IPS-20b (cell line): Measurements from ENCODE around the gene LCORL.

ENCODE experiments used
- H3K27ac ChIP-seq: one replicate; pipeline ENCODE4 v1.5.1; 2013; ENCODE audit warnings: low read length
- H3K27me3 ChIP-seq: 2 replicates; pipeline ENCODE4 v1.6.1; 2013; ENCODE audit warnings: mild to moderate bottlenecking, low read length, inconsistent platforms; ENCODE audit not compliant: insufficient read depth
- H3K36me3 ChIP-seq: 2 replicates; pipeline ENCODE4 v1.6.1; 2013; ENCODE audit warnings: low read depth, mild to moderate bottlenecking, inconsistent platforms, low read length, moderate library complexity; ENCODE audit not compliant: insufficient read depth
- H3K4me1 ChIP-seq: 2 replicates; pipeline ENCODE4 v1.6.1; 2013; ENCODE audit warnings: mild to moderate bottlenecking, control low read depth, inconsistent platforms, low read length, moderate library complexity; ENCODE audit not compliant: insufficient read depth
- H3K4me3 ChIP-seq: 2 replicates; pipeline ENCODE4 v1.5.1; 2013; ENCODE audit warnings: mild to moderate bottlenecking, low read length, inconsistent platforms
- H3K9ac ChIP-seq: 2 replicates; pipeline ENCODE4 v1.6.1; 2013; ENCODE audit warnings: low read depth, mild to moderate bottlenecking, inconsistent platforms, low read length, moderate library complexity
- H3K9me3 ChIP-seq: 2 replicates; pipeline ENCODE4 v1.6.1; 2013; ENCODE audit warnings: mild to moderate bottlenecking, low read depth, low read length, inconsistent platforms; ENCODE audit not compliant: insufficient read depth

LCORL gene

DNA sequence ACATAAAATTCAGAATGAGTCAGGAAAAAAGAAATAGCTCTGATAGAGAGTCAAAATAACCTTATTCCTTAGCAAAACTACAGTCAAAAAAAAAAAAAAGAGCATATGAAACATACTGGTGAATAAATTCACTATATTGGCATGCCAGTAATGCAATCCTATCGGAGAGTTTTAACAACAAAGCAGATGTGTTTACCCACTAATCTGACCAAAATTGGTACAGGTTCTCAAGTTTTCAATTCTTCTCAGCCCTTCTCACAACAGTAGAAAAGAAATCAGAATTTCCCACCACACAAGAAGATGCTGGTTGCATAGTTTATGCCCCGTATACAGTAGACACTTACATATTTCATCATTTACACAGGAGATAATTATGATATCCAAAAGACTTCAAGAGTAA is 59.4 kb downstream of the LCORL start:
- H3K4me1 ChIP-seq, result peaks cover 6% of the 10 kb centered on the region; the same call in 1 of the 2 replicates

GRCh38 chr4:17961249-17961648 is 60.3 kb downstream of the LCORL start:
- H3K27ac ChIP-seq, result no peak overlapping the region
- H3K9me3 ChIP-seq, result no peaks in the 10 kb centered on the region
- no peak overlapping the region for H3K9ac ChIP-seq
- H3K4me3 ChIP-seq, result no peak overlapping the region
- H3K27me3 ChIP-seq, result no peaks in the 10 kb centered on the region
- peaks cover 18% of the 10 kb centered on the region; the same call in 1 of the 2 replicates for H3K36me3 ChIP-seq
- peaks cover 6% of the 10 kb centered on the region; the same call in 1 of the 2 replicates for H3K4me1 ChIP-seq

More for the DNA sequence above, 59.4 kb downstream of the LCORL start:
- no peaks in the 10 kb centered on the region for H3K9me3 ChIP-seq
- H3K36me3 ChIP-seq, result peaks cover 12% of the 10 kb centered on the region; the same call in 1 of the 2 replicates
- H3K9ac ChIP-seq, result no peak overlapping the region
- H3K4me3 ChIP-seq, result no peak overlapping the region
- H3K27ac ChIP-seq, result no peak overlapping the region
- H3K27me3 ChIP-seq, result no peaks in the 10 kb centered on the region

- no peak overlapping the region for H3K9ac ChIP-seq
- H3K27me3 ChIP-seq, result no peaks in the 10 kb centered on the region
- peaks cover 6% of the 10 kb centered on the region; the same call in 1 of the 2 replicates for H3K4me1 ChIP-seq
- H3K4me3 ChIP-seq, result no peak overlapping the region
- no peaks in the 10 kb centered on the region for H3K9me3 ChIP-seq
- no peak overlapping the region for H3K27ac ChIP-seq
- peaks cover 24% of the 10 kb centered on the region; the same call in 1 of the 2 replicates for H3K36me3 ChIP-seq
These were observed 63.4 kb downstream of the LCORL start for GRCh38 chr4:17958181-17958580.

GRCh38 chr4:17957688-17958087 is 63.9 kb downstream of the LCORL start:
- Histone ChIP-seq H3K36me3 (peaks cover 27% of the 10 kb centered on the region; the same call in 1 of the 2 replicates), H3K27ac (no peak overlapping the region), H3K4me3 (no peak overlapping the region), H3K9me3 (no peaks in the 10 kb centered on the region), H3K9ac (no peak overlapping the region), H3K27me3 (no peaks in the 10 kb centered on the region), H3K4me1 (peaks cover 6% of the 10 kb centered on the region; the same call in 1 of the 2 replicates)

- H3K36me3 ChIP-seq, result peaks cover 24% of the 10 kb centered on the region; the same call in 1 of the 2 replicates
- H3K9ac ChIP-seq, result no peak overlapping the region
- no peaks in the 10 kb centered on the region for H3K4me1 ChIP-seq
- H3K27me3 ChIP-seq, result no peaks in the 10 kb centered on the region
- H3K9me3 ChIP-seq, result no peaks in the 10 kb centered on the region
- H3K27ac ChIP-seq, result no peak overlapping the region
- H3K4me3 ChIP-seq, result no peak overlapping the region
These were observed 65.3 kb downstream of the LCORL start for GRCh38 chr4:17956245-17956644.

DNA sequence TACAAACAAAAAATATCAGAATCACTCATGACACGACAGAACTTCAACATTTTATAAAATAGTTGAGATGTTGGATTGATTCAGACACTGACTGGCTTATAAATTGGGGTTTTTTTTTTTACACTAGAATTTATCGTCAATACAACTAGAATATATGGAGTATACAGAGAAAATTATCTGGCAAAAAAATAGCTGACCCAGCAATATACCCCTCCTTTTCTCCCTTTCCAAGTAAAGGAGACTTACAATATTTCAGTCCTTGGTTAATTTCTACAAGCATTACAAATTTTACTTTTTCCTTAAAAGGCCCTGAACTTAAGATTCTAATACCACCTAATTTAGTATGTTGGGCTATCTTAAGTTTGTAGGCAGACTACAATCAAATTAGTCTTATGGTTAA is 76.3 kb downstream of the LCORL start:
- Histone ChIP-seq H3K9me3 (no peaks in the 10 kb centered on the region), H3K4me1 (no peaks in the 10 kb centered on the region), H3K27me3 (no peaks in the 10 kb centered on the region), H3K9ac (no peak overlapping the region), H3K4me3 (no peak overlapping the region), H3K36me3 (no peaks in the 10 kb centered on the region), H3K27ac (no peak overlapping the region)

DNA sequence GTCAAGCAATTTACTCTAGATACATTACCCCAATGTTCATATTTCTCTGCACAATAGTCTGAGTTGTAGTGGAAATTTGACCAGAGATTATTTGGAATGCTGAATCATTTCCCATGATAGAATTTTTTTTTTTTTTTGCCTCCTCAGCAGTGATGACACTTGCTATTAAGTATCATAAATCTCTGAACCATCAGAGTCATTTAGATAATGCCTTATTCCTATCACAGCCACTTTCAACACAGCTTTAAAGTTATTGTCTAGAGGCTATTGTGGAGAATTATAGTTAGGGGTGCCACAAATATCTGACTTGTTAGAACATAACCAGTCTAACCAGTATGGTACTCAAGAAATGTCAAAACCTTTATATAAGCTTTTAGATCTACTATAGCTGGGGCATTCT is 79.8 kb downstream of the LCORL start:
- Histone ChIP-seq H3K9ac (no peak overlapping the region), H3K4me1 (no peaks in the 10 kb centered on the region), H3K27ac (no peak overlapping the region), H3K27me3 (no peaks in the 10 kb centered on the region), H3K4me3 (no peak overlapping the region), H3K36me3 (no peaks in the 10 kb centered on the region), H3K9me3 (no peaks in the 10 kb centered on the region)

DNA sequence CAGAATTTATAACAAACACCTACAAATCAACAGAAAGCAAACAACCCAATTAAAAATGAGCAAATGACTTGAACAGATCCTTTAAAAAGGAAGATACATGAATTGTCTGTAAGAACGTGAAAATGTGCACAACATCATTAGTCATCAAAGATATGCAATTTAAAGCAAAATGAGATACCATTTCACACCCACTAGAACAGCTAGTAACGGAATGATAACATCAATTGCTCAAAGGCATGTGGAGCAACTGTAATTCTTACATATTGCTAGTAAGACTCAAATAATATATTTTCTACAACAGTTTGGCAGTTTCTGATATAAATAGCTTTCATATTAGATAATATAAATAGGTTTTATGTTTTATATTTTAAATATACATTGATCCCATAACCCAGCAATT is 82.5 kb downstream of the LCORL start:
- no peaks in the 10 kb centered on the region for H3K4me1 ChIP-seq
- no peaks in the 10 kb centered on the region for H3K27me3 ChIP-seq
- H3K36me3 ChIP-seq, result no peaks in the 10 kb centered on the region

DNA sequence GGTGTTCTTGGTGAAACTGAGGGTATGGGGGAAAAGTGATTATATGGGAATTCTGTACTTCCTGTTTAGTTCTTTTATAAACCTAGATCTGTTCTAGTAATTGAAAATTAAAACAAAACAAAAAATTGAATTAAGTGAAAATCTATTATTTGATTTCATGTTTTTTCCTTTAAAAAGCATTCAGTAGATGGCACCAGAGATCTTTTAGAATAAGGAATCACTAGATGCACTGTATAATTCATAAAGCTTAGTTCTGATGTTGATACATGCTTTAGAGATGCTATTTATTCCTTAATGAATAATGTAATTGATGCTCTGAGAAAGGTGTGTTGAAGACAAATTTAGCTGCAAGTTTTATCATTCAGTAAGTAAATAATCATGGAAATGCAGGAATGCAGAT is 87.3 kb downstream of the LCORL start:
- H3K27me3 ChIP-seq, result no peaks in the 10 kb centered on the region
- no peak overlapping the region for H3K9ac ChIP-seq
- no peak overlapping the region for H3K4me3 ChIP-seq
- H3K9me3 ChIP-seq, result no peaks in the 10 kb centered on the region
- no peaks in the 10 kb centered on the region for H3K36me3 ChIP-seq
- H3K27ac ChIP-seq, result no peak overlapping the region
- H3K4me1 ChIP-seq, result no peaks in the 10 kb centered on the region

More for the DNA sequence above, 82.5 kb downstream of the LCORL start:
- no peak overlapping the region for H3K27ac ChIP-seq
- no peak overlapping the region for H3K9ac ChIP-seq
- no peaks in the 10 kb centered on the region for H3K9me3 ChIP-seq
- no peak overlapping the region for H3K4me3 ChIP-seq

GRCh38 chr4:17933126-17933525 is 88.4 kb downstream of the LCORL start:
- no peak overlapping the region for H3K27ac ChIP-seq
- H3K36me3 ChIP-seq, result no peaks in the 10 kb centered on the region
- no peaks in the 10 kb centered on the region for H3K4me1 ChIP-seq
- H3K9me3 ChIP-seq, result no peaks in the 10 kb centered on the region; the same call in 1 of the 2 replicates
- H3K4me3 ChIP-seq, result no peak overlapping the region
- H3K27me3 ChIP-seq, result no peaks in the 10 kb centered on the region
- no peak overlapping the region for H3K9ac ChIP-seq

DNA sequence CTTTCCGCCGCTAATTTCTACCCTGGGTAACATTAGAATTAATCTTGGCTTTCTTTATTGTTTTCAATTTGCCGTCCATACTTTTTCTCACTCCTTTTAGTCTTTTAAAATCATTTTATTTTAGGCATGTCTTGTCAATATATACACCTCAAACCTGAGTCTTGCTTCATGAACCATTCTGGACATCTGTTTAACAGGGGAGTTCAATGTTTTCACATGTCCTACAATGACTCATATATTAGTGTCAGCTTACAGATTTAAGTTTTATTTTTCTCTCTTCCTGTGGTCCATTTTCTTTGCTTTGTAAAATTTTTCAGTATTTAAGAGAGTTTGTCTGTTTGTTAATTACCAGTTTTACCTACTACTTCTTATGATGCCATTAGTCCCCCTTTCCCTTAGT is 89.5 kb downstream of the LCORL start:
- H3K36me3 ChIP-seq, result no peaks in the 10 kb centered on the region
- no peak overlapping the region for H3K4me3 ChIP-seq
- no peak overlapping the region for H3K9ac ChIP-seq
- no peaks in the 10 kb centered on the region for H3K4me1 ChIP-seq
- H3K27me3 ChIP-seq, result no peaks in the 10 kb centered on the region
- no peaks in the 10 kb centered on the region; the same call in 1 of the 2 replicates for H3K9me3 ChIP-seq
- H3K27ac ChIP-seq, result no peak overlapping the region

- H3K27ac ChIP-seq, result no peak overlapping the region
- H3K4me1 ChIP-seq, result no peaks in the 10 kb centered on the region
- no peaks in the 10 kb centered on the region; the same call in 1 of the 2 replicates for H3K9me3 ChIP-seq
- H3K27me3 ChIP-seq, result no peaks in the 10 kb centered on the region
- H3K9ac ChIP-seq, result no peak overlapping the region
- no peaks in the 10 kb centered on the region for H3K36me3 ChIP-seq
- no peak overlapping the region for H3K4me3 ChIP-seq
These were observed 91.3 kb downstream of the LCORL start for GRCh38 chr4:17930256-17930655.
